GM12878 (cell line): Measurements from ENCODE around the gene SNAI1. TPM values are rescaled to one million over a fixed set of nuclear protein-coding genes. Genes with fewer than 3 reads are reported as not detected.

ENCODE experiments used
- ATAC-seq: fragments of 200-7000 bp; cut with Tn5 transposase; 3 replicates; pipeline ENCODE4 v1.9.1; 2020; ENCODE audit warnings: mild to moderate bottlenecking, moderate library complexity
- BruUV-seq: library from RNA; stranded (reverse); fragments of 400-500 nt; replicated peaks from 2 replicates; lab custom pipeline; 2021; lab: Mats Ljungman, UMichigan
- CTCF ChIA-PET: fragments of 300-600 bp; sonication (Branson Sonifier 250); formaldehyde crosslinking; extraction: SDS; loops from one replicate; lab custom pipeline; 2021; ENCODE audit warnings: inconsistent platforms; lab: Yijun Ruan, JAX
- POLR2A ChIA-PET: fragments of 350-600 bp; formaldehyde crosslinking; extraction: SDS; loops from one replicate; lab custom pipeline; 2021; ENCODE audit warnings: inconsistent platforms; lab: Charles Lee
- RAD21 ChIA-PET: fragments of 300-600 bp; sonication (Branson Sonifier 250); formaldehyde crosslinking; loops from one replicate; lab custom pipeline; 2023; ENCODE audit warnings: antibody characterized with exemption; ENCODE audit not compliant: unreplicated experiment; lab: Charles Lee
- SMC1A ChIA-PET: fragments of 300-600 bp; sonication (Branson Sonifier 250); formaldehyde crosslinking; loops from one replicate; lab custom pipeline; 2023; ENCODE audit not compliant: unreplicated experiment, uncharacterized antibody; lab: Charles Lee
- DNase-seq: peaks from one replicate; pipeline ENCODE4 v3.0.0-alpha.2; 2011; ENCODE audit warnings: low read depth, low spot score
- FAIRE-seq: peaks from 3 replicates; lab custom pipeline; 2011; peaks lifted over from hg19 to GRCh38; lab: Jason Lieb, UNC
- H2AFZ ChIP-seq: 2 replicates; pipeline ENCODE4 v1.6.0; 2011; ENCODE audit warnings: low read depth, low read length, control low read depth; ENCODE audit not compliant: control insufficient read depth
- H3K27ac ChIP-seq: 2 replicates; pipeline ENCODE4 v1.5.1; 2011; ENCODE audit warnings: control low read depth; ENCODE audit not compliant: control insufficient read depth, insufficient read depth
- H3K27me3 ChIP-seq, 2 experiments: replicated peaks in 1 of 2; 2 replicates each; pipeline versions ENCODE4 v1.6.0 to v1.6.1; 2011; ENCODE audit warnings: low read length in 1 of 2; ENCODE audit not compliant: control insufficient read depth in 2 of 2, insufficient read depth in 2 of 2
- H3K36me3 ChIP-seq, 2 experiments: 2 replicates each; pipeline ENCODE4 v1.5.1; 2011; ENCODE audit warnings: low read length in 1 of 2; ENCODE audit not compliant: control insufficient read depth in 2 of 2, insufficient read depth in 2 of 2
- H3K4me1 ChIP-seq: 2 replicates; pipeline ENCODE4 v1.6.1; 2011; ENCODE audit warnings: mild to moderate bottlenecking, low read length, moderate library complexity, mixed read lengths; ENCODE audit not compliant: control insufficient read depth, insufficient read depth
- H3K4me2 ChIP-seq: 2 replicates; pipeline ENCODE4 v1.6.0; 2011; ENCODE audit warnings: control low read depth; ENCODE audit not compliant: control insufficient read depth, insufficient read depth
- H3K4me3 ChIP-seq: fragments of 200-600 bp; sonication (generic); 2 replicates; pipeline ENCODE4 v1.5.1; 2016
- H3K79me2 ChIP-seq: 2 replicates; pipeline ENCODE4 v1.6.0; 2011; ENCODE audit warnings: low read length; ENCODE audit not compliant: control insufficient read depth, insufficient read depth
- H3K9ac ChIP-seq: 2 replicates; pipeline ENCODE4 v1.8.0; 2011; ENCODE audit warnings: low read length, control low read depth, mixed read lengths; ENCODE audit not compliant: control insufficient read depth, insufficient read depth
- H3K9me3 ChIP-seq: replicated peaks from 3 replicates; pipeline ENCODE4 v1.5.1; 2011; ENCODE audit warnings: mild to moderate bottlenecking, low read length; ENCODE audit not compliant: control insufficient read depth, insufficient read depth
- H4K20me1 ChIP-seq: 2 replicates; pipeline ENCODE4 v1.6.0; 2011; ENCODE audit not compliant: control insufficient read depth, insufficient read depth
- CBFB ChIP-seq: IDR thresholded peaks from 2 replicates; pipeline ENCODE4 v1.6.1; 2016; ENCODE audit warnings: antibody characterized with exemption, low read depth
- DPF2 ChIP-seq: fragments of 450-650 bp; IDR thresholded peaks from 2 replicates; pipeline ENCODE4 v1.6.1; 2017; ENCODE audit warnings: mild to moderate bottlenecking
- ELK1 ChIP-seq: IDR thresholded peaks from 2 replicates; pipeline ENCODE4 v1.6.1; 2012; ENCODE audit warnings: low read depth, low read length, improper control_type of control experiment
- EP300 ChIP-seq, 2 experiments: fragments of 150-350 bp in 1 of 2; IDR thresholded peaks; 2 replicates each; pipeline ENCODE4 v1.6.1; 2011 to 2012; ENCODE audit warnings: low read depth in 2 of 2, low read length in 2 of 2, borderline replicate concordance in 1 of 2, improper control_type of control experiment in 1 of 2, inconsistent platforms in 1 of 2; ENCODE audit not compliant: control insufficient read depth in 1 of 2
- FOXM1 ChIP-seq: IDR thresholded peaks from 2 replicates; pipeline ENCODE4 v1.6.1; 2012; ENCODE audit warnings: low read depth, mild to moderate bottlenecking, inconsistent platforms, low read length, moderate library complexity
- HSF1 ChIP-seq: fragments of 150-350 bp; IDR thresholded peaks from 2 replicates; pipeline ENCODE4 v1.6.1; 2014; ENCODE audit warnings: mild to moderate bottlenecking, low read depth, low read length
- NKRF ChIP-seq: fragments of 450-650 bp; conservative IDR thresholded peaks from 2 replicates; pipeline ENCODE4 v1.6.1; 2017; ENCODE audit warnings: mild to moderate bottlenecking, moderate library complexity
- NR2C2 ChIP-seq: IDR thresholded peaks from 2 replicates; pipeline ENCODE4 v1.6.1; 2011; ENCODE audit warnings: borderline replicate concordance, low read depth; ENCODE audit not compliant: control insufficient read depth, insufficient read length
- NR2F1 ChIP-seq: fragments of 450-650 bp; conservative IDR thresholded peaks from 2 replicates; pipeline ENCODE4 v1.6.1; 2017; ENCODE audit warnings: mild to moderate bottlenecking
- POLR2AphosphoS5 ChIP-seq: IDR thresholded peaks from 2 replicates; pipeline ENCODE4 v1.6.1; 2011; ENCODE audit warnings: mild to moderate bottlenecking, low read length, inconsistent platforms
- RB1 ChIP-seq: fragments of 450-650 bp; formaldehyde crosslinking; IDR thresholded peaks from 2 replicates; pipeline ENCODE4 v1.6.1; 2017; ENCODE audit warnings: mild to moderate bottlenecking, borderline replicate concordance
- SRF ChIP-seq, 2 experiments: IDR thresholded peaks; 2 replicates each; pipeline ENCODE4 v1.6.1; 2011; ENCODE audit warnings: low read depth in 2 of 2, low read length in 2 of 2, mild to moderate bottlenecking in 1 of 2, moderate library complexity in 1 of 2
- STAT1 ChIP-seq: fragments of 450-650 bp; conservative IDR thresholded peaks from 2 replicates; pipeline ENCODE4 v1.6.1; 2014; ENCODE audit warnings: antibody characterized with exemption, mild to moderate bottlenecking
- STAT3 ChIP-seq: IDR thresholded peaks from 2 replicates; pipeline ENCODE4 v1.6.1; 2011; ENCODE audit warnings: low read depth, low read length, improper control_type of control experiment
- TAF1 ChIP-seq: IDR thresholded peaks from 2 replicates; pipeline ENCODE4 v1.6.1; 2011; ENCODE audit warnings: mild to moderate bottlenecking, low read depth, low read length, borderline replicate concordance
- USF2 ChIP-seq: IDR thresholded peaks from 2 replicates; pipeline ENCODE4 v1.6.1; 2011; ENCODE audit warnings: low read depth, low read length, improper control_type of control experiment, borderline replicate concordance
- WGBS: methylation state at CpG from one replicate; pipeline ENCODE4 v1.1.6; 2016; ENCODE audit warnings: low lambda C conversion rate; ENCODE audit not compliant: insufficient replicate concordance, insufficient coverage; ENCODE audit errors: missing lambda C conversion rate; 5-methylcytosine and 5-hydroxymethylcytosine counted together
- in situ Hi-C: fragments of 300-500 bp; cut with MboI; formaldehyde crosslinking; loops from 9 replicates; pipeline ENCODE4 v1.14.3; 2018; ENCODE audit warnings: mixed read lengths
- intact Hi-C: fragments of 100-400 bp; cut with micrococcal nuclease; formaldehyde crosslinking; loops from one replicate; pipeline ENCODE4 v1.14.2; 2022; ENCODE audit not compliant: unreplicated experiment
- polyA plus RNA-seq, 11 experiments: library from polyadenylated mRNA; depleted of rRNA in 4 of 11; unstranded in 6 of 11; stranded (reverse) in 5 of 11; fragments of >200 nt; fragmentation: Nextera tagmentation in 4 of 11; fragmentation: Illumina TruSeq in 1 of 11; extraction: Ambion mirVana in 4 of 11; extraction: Trizol in 1 of 11; gene quantifications; 1 replicate in 1 of 11; 2 replicates in 10 of 11; pipeline versions ENCODE4 v1.2.1 to v1.2.3, GENCODE V29; 2011 to 2016; ENCODE audit warnings: inconsistent platforms in 2 of 11, missing spikeins in 2 of 11, low read depth in 1 of 11
- total RNA-seq, 4 experiments: library from RNA; depleted of rRNA in 3 of 4; stranded (reverse); fragments of >200 nt in 3 of 4; fragmentation: Illumina TruSeq in 1 of 4; extraction: Trizol in 1 of 4; gene quantifications; 2 replicates each; pipeline versions ENCODE4 v1.2.1 to v1.2.3, GENCODE V29; 2013 to 2021

The SNAI1 gene
- total and polyA plus RNA-seq, 10 of the 15 experiments (the other 5 are each of a cell fraction or from before 2014, with no cell fraction given): 0.11 to 0.79 (median 0.24) TPM; not detected in 2

- TF ChIP-seq HSF1 (no peak), CBFB (no peak), STAT3 (no peak), SRF (IDR thresholded peaks at IDR 0.05; ENCODE audit: low read depth in 2 of 2, low read length in 2 of 2) (no peak)
These were observed 47.1 kb downstream of the SNAI1 start (continued) for GRCh38 chr20:50029697-50030461.

- ChIA-PET RAD21 (no interaction called here), POLR2A (no interaction called here), CTCF (no interaction called here), SMC1A (no interaction called here)
- Histone ChIP-seq H3K4me3 (no peak overlapping the region), H3K4me1 (no peaks in the 10 kb centered on the region), H3K27me3 (peaks cover 0 to 2% of the 10 kb centered on the region in 2 experiments; a peak in 2 of 4 replicates), H3K4me2 (no peak overlapping the region), H3K27ac (no peak overlapping the region), H3K36me3 (no peaks in the 10 kb centered on the region), H2AFZ (no peak overlapping the region), H4K20me1 (no peaks in the 10 kb centered on the region), H3K9ac (no peak overlapping the region), H3K9me3 (no peaks in the 10 kb centered on the region), H3K79me2 (no peaks in the 10 kb centered on the region)
- no peak for FAIRE-seq
- ATAC-seq: no peak
- 54% methylated on average over 9 of the region's 9 CpGs for WGBS
- no peak for DNase-seq
- no TSS peak for BruUV-seq
- intact Hi-C loops: no loop called here
- in situ Hi-C loops: no loop called here
- TF ChIP-seq NR2C2 (no peak), POLR2AphosphoS5 (no peak), NKRF (no peak), DPF2 (no peak), FOXM1 (no peak), TAF1 (no peak), RB1 (no peak), NR2F1 (no peak), EP300 (IDR thresholded peaks at IDR 0.05; ENCODE audit: borderline replicate concordance in 1 of 2, control insufficient read depth in 1 of 2, low read depth in 2 of 2, low read length in 2 of 2) (no peak), USF2 (no peak), ELK1 (no peak), STAT1 (no peak)
These were observed 50.3 kb downstream of the SNAI1 start for GRCh38 chr20:50032955-50033666.
